Measurements from ENCODE around the gene ERVK3-1. TPM values are rescaled to one million over a fixed set of nuclear protein-coding genes. Genes with fewer than 3 reads are reported as not detected.

The ERVK3-1 gene
- total and polyA plus RNA-seq, 3 donors from 2014 or later, result 34.0 to 58.5 (median 48.9) TPM

DNA sequence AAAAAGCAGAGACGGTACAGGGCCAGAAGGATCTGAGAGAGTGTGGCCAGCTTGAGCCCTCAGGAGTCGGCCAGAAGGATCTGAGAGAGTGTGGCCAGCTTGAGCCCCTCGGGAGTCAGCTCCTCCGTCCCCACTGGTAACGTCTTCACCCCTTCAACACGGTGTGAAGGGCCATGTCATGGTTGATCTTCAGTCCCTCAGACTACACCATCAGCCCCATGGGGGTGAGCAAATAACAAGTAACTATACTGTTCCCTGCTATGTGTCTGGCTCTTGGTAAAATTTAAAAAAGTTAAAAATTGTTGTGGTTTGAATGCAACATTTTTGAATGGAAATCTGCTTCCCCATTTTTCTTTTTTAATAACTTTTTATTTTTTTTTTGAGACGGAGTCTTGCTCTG is 28.0 kb upstream of the ERVK3-1 start:
- no peaks in the 10 kb centered on the region for H3K27me3 ChIP-seq
- H3K36me3 ChIP-seq (ENCODE audit: low read depth, missing control alignments), result no peaks in the 10 kb centered on the region
- intact Hi-C loops (cut with DNase I; ENCODE audit: low total_unique reads), result no loop called here
- DNase-seq, result no peak
- H3K9me3 ChIP-seq, result no peaks in the 10 kb centered on the region
- whole genome bisulfite sequencing, 2 donors, result 75 to 77% methylated on average over 7 of the region's 7 CpGs
- no peak overlapping the region for H3K27ac ChIP-seq
- TF ChIP-seq POLR2A (IDR thresholded peaks at IDR 0.05), result no peak
- TF ChIP-seq, protein P1, sequence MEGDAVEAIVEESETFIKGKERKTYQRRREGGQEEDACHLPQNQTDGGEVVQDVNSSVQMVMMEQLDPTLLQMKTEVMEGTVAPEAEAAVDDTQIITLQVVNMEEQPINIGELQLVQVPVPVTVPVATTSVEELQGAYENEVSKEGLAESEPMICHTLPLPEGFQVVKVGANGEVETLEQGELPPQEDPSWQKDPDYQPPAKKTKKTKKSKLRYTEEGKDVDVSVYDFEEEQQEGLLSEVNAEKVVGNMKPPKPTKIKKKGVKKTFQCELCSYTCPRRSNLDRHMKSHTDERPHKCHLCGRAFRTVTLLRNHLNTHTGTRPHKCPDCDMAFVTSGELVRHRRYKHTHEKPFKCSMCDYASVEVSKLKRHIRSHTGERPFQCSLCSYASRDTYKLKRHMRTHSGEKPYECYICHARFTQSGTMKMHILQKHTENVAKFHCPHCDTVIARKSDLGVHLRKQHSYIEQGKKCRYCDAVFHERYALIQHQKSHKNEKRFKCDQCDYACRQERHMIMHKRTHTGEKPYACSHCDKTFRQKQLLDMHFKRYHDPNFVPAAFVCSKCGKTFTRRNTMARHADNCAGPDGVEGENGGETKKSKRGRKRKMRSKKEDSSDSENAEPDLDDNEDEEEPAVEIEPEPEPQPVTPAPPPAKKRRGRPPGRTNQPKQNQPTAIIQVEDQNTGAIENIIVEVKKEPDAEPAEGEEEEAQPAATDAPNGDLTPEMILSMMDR (IDR thresholded peaks at IDR 0.05), result no peak
- H3K4me3 ChIP-seq, result no peak overlapping the region
- peaks cover 10% of the 10 kb centered on the region for H3K4me1 ChIP-seq

DNA sequence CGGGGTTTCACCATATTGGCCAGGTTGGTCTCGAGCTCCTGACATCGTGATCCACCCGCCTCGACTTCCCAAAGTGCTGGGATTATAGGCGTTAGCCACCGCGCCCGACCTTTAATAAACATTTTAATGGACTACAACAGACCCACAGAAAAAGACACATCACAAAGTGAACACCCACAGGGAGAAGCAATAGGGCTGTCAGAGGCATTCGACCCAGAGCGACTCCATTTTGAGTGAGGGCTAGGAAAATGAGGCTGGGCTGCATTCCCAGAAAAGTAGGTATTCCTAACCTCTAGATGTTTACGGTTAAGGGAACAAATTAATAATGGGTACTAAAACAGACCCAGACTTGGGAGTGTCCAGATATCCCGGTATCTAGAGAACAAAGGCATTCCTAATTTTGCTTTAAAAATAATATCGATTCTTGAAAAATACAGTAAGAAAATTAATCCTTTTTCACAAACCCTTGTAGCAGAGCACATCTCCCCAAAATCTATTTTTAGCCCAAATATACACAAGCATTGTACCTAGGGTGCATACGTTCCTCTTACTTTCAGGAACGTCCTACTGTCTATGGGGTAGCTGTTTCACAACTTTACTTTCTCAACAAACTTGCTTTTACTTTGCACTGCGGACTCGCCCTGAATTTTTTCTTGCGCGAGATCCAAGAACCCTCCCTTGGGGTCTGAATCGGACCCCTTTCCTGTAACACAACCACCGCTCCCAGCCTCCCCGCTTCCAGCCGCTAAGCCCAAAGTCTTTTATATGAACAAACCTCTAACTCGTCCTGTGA is 27.2 kb upstream of the ERVK3-1 start:
- H3K27me3 ChIP-seq, result no peaks in the 10 kb centered on the region
- no peak for DNase-seq
- peak overlapping the region; percentile 83 to 91 for H3K27ac ChIP-seq
- H3K9me3 ChIP-seq, result no peaks in the 10 kb centered on the region
- intact Hi-C loops (cut with DNase I; ENCODE audit: low total_unique reads), result no loop called here
- H3K4me3 ChIP-seq, result peak overlapping the region; percentile 92 to 98
- no peak for TF ChIP-seq POLR2A (IDR thresholded peaks at IDR 0.05)
- TF ChIP-seq, protein P1 (IDR thresholded peaks at IDR 0.05), result peak in 1 of 3 experiments; percentile 8
- peaks cover 10% of the 10 kb centered on the region for H3K4me1 ChIP-seq
- no peaks in the 10 kb centered on the region for H3K36me3 ChIP-seq (ENCODE audit: low read depth, missing control alignments)
- 26 to 32% methylated on average over 25 of the region's 25 CpGs for WGBS, 2 donors

GRCh38 chr19:58278541-58279041 is 26.6 kb upstream of the ERVK3-1 start, which contains the start of gene ZNF8:
Gene ZNF8 (plus strand): TSS chr19:58278955. CDS start chr19:58279082, 127 bp downstream.
- peak within 1 kb of the TSS; percentile 92 to 98 for H3K4me3 ChIP-seq
- H3K27ac ChIP-seq, result peak within 1 kb of the TSS; percentile 83 to 91
- peak; percentile 98 for DNase-seq
- no peaks in the 10 kb centered on the region for H3K36me3 ChIP-seq (ENCODE audit: low read depth, missing control alignments)
- H3K27me3 ChIP-seq, result no peaks in the 10 kb centered on the region
- peaks cover 10% of the 10 kb centered on the region for H3K4me1 ChIP-seq
- intact Hi-C loops (cut with DNase I; ENCODE audit: low total_unique reads), result no loop called here
- 0% methylated on average over 21 to 42 of the region's 42 CpGs for WGBS, 2 donors
- TF ChIP-seq, protein P1 (IDR thresholded peaks at IDR 0.05), result no peak
- TF ChIP-seq POLR2A (IDR thresholded peaks at IDR 0.05), result no peak
- H3K9me3 ChIP-seq, result no peaks in the 10 kb centered on the region

DNA sequence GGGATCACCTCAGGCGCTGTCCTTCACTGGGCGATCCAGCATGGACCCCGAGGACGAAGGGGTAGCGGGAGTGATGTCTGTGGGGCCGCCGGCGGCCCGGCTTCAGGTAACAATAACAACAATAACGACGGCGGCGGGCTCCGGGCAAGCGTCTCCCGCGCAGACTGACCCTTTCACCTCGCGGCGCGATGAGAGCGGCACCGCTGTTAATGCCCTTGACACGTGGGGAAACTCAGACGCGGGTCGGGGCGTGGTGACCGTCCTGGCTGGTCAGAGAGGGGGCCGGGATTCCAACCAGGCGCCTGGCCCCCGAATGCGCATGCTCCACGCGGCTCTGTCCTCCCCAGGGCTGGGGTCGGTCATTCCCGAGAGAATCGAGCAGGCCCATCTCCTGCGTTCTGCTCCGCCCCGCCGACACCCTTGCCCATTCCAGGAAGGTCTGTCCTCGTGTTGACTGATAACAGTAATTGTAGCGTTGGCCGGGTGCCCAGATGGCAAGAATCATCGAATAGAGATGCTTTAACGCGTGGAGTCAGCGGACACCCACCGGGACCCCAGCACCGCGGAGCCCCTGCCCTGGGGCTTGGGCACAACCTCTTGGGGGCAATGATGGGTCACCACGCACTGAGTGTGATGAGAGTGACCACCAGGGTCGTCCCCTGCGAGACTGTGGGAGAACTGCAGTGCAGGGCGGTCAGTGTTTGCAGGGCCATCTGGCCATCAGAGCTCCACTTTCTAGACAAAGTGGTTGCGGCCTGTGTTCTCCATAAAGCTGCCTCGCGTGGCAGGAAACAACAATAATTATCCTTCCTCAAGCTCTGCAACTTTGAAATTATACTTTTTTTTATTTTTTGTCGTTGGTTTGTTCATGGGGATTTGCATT is 25.9 kb upstream of the ERVK3-1 start:
- WGBS, 2 donors, result 3 to 4% methylated on average over 19 to 60 of the region's 60 CpGs
- peak; percentile 82 for DNase-seq

More for the DNA sequence above, 25.9 kb upstream of the ERVK3-1 start:
- Histone ChIP-seq H3K27me3 (no peaks in the 10 kb centered on the region), H3K9me3 (no peaks in the 10 kb centered on the region), H3K27ac (peak overlapping the region; percentile 83 to 91), H3K36me3 (ENCODE audit: low read depth, missing control alignments) (no peaks in the 10 kb centered on the region), H3K4me3 (peak overlapping the region; percentile 92 to 98), H3K4me1 (peaks cover 10% of the 10 kb centered on the region)
- intact Hi-C loops (cut with DNase I; ENCODE audit: low total_unique reads), result no loop called here
- no peak for TF ChIP-seq POLR2A (IDR thresholded peaks at IDR 0.05)
- TF ChIP-seq, protein P1 (IDR thresholded peaks at IDR 0.05), result no peak

All from testis (tissue), 3 donors.